Measurements from ENCODE around the gene PHF19. TPM values are rescaled to one million over a fixed set of nuclear protein-coding genes. Genes with fewer than 3 reads are reported as not detected.
A peak's percentile ranks its signal among the peaks of the same experiment; 100 is the strongest.

Gene PHF19
- total and polyA plus RNA-seq, 2 experiments from 2014 or later = 16.8 to 31.0 TPM

- Mint-ChIP-seq H3K27me3 (ENCODE audit: insufficient read depth, low read depth, poor library complexity) (peaks cover 10% of the 10 kb centered on the region), H3K4me3 (no peak overlapping the region), H3K9me3 (0 out of 3 replicates have a peak, but pooled peaks cover 4% of the 10 kb centered on the region), H3K36me3 (ENCODE audit: low read depth) (0 out of 3 replicates have a peak, but pooled peaks cover 4% of the 10 kb centered on the region), H3K4me1 (peaks cover 37% of the 10 kb centered on the region), H3K27ac (no peak overlapping the region)
- no peaks in the 10 kb centered on the region for H4K20me1 ChIP-seq (replicated peaks; ENCODE audit: insufficient read depth)
- DNase-seq (ENCODE audit: low spot score) (peak; percentile 60), ATAC-seq (peak; percentile 60)
- no peak overlapping the region for H2AFZ ChIP-seq
- peaks cover 18% of the 10 kb centered on the region for H3K4me1 ChIP-seq (ENCODE audit: insufficient read depth)
- H3K27ac ChIP-seq (ENCODE audit: low read depth) = no peak overlapping the region
- H3K79me2 ChIP-seq (replicated peaks; ENCODE audit: insufficient read depth) = no peaks in the 10 kb centered on the region
- H3K4me2 ChIP-seq = no peak overlapping the region
- H3K27me3 ChIP-seq (ENCODE audit: insufficient read depth) = no peaks in the 10 kb centered on the region
- H3F3A ChIP-seq (replicated peaks; ENCODE audit: low read depth) = no peaks in the 10 kb centered on the region
- H3K4me3 ChIP-seq = no peak overlapping the region
- H3K36me3 ChIP-seq (ENCODE audit: insufficient read depth) = no peaks in the 10 kb centered on the region
- TF ChIP-seq ZNF331 (CRISPR knock-in tag; IDR thresholded peaks at IDR 0.05; ENCODE audit: low read depth) (no peak), REST (IDR thresholded peaks at IDR 0.05; ENCODE audit: unreplicated experiment) (peak; percentile 89), STAT1 (IDR thresholded peaks at IDR 0.05; ENCODE audit: unreplicated experiment) (no peak)
- no peaks in the 10 kb centered on the region for H3K9me2 ChIP-seq (ENCODE audit: insufficient read depth)
These were observed 36.8 kb upstream of the PHF19 start for GRCh38 chr9:120913647-120914264.

DNA sequence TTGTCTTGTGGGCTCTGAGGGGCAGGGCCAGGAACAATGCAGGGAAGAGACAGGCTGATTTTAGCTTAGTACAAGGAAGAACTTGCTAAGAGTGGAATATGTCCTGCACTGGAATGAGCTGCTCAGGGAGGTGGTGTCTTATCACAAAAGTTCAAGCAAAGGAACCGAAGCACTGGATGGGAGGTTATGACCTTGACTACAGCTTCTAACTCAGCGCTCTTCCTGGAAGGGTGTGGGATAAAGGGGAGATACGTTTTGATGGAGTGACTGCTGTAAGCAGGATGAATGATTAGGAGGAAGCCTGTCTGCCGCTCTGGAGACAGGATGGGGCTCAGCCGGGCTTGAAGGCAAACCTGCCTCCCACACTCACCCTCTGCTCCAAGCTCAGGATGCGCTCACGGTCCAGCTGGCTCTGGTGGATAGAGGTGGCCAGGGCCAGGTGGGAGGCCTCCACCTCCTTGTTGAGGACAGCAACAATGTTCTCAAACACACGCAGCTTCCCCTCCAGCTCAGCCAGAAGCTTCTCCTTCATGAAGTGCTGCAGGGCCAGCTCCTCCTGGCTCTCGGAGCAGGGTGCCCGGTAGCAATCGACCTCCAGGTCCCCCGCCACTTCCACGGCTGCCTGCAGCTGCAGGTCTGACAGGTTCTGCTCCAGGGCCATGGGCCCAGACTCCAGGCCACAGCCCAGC, 36.1 kb upstream of the PHF19 start:
- H3K4me3 ChIP-seq = no peak overlapping the region
- no peak for ATAC-seq
- H3K4me2 ChIP-seq = no peak overlapping the region
- TF ChIP-seq, protein P1, sequence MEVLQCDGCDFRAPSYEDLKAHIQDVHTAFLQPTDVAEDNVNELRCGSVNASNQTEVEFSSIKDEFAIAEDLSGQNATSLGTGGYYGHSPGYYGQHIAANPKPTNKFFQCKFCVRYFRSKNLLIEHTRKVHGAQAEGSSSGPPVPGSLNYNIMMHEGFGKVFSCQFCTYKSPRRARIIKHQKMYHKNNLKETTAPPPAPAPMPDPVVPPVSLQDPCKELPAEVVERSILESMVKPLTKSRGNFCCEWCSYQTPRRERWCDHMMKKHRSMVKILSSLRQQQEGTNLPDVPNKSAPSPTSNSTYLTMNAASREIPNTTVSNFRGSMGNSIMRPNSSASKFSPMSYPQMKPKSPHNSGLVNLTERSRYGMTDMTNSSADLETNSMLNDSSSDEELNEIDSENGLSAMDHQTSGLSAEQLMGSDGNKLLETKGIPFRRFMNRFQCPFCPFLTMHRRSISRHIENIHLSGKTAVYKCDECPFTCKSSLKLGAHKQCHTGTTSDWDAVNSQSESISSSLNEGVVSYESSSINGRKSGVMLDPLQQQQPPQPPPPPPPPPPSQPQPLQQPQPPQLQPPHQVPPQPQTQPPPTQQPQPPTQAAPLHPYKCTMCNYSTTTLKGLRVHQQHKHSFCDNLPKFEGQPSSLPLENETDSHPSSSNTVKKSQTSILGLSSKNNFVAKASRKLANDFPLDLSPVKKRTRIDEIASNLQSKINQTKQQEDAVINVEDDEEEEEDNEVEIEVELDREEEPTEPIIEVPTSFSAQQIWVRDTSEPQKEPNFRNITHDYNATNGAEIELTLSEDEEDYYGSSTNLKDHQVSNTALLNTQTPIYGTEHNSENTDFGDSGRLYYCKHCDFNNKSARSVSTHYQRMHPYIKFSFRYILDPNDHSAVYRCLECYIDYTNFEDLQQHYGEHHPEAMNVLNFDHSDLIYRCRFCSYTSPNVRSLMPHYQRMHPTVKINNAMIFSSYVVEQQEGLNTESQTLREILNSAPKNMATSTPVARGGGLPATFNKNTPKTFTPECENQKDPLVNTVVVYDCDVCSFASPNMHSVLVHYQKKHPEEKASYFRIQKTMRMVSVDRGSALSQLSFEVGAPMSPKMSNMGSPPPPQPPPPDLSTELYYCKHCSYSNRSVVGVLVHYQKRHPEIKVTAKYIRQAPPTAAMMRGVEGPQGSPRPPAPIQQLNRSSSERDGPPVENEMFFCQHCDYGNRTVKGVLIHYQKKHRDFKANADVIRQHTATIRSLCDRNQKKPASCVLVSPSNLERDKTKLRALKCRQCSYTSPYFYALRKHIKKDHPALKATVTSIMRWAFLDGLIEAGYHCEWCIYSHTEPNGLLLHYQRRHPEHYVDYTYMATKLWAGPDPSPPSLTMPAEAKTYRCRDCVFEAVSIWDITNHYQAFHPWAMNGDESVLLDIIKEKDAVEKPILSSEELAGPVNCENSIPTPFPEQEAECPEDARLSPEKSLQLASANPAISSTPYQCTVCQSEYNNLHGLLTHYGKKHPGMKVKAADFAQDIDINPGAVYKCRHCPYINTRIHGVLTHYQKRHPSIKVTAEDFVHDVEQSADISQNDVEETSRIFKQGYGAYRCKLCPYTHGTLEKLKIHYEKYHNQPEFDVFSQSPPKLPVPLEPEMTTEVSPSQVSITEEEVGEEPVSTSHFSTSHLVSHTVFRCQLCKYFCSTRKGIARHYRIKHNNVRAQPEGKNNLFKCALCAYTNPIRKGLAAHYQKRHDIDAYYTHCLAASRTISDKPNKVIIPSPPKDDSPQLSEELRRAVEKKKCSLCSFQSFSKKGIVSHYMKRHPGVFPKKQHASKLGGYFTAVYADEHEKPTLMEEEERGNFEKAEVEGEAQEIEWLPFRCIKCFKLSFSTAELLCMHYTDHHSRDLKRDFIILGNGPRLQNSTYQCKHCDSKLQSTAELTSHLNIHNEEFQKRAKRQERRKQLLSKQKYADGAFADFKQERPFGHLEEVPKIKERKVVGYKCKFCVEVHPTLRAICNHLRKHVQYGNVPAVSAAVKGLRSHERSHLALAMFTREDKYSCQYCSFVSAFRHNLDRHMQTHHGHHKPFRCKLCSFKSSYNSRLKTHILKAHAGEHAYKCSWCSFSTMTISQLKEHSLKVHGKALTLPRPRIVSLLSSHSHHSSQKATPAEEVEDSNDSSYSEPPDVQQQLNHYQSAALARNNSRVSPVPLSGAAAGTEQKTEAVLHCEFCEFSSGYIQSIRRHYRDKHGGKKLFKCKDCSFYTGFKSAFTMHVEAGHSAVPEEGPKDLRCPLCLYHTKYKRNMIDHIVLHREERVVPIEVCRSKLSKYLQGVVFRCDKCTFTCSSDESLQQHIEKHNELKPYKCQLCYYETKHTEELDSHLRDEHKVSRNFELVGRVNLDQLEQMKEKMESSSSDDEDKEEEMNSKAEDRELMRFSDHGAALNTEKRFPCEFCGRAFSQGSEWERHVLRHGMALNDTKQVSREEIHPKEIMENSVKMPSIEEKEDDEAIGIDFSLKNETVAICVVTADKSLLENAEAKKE (CRISPR knock-in tag; IDR thresholded peaks at IDR 0.05) = no peak
- TF ChIP-seq STAT1 (IDR thresholded peaks at IDR 0.05; ENCODE audit: unreplicated experiment) = no peak
- TF ChIP-seq ZNF114 (CRISPR knock-in tag; IDR thresholded peaks at IDR 0.05) = no peak
- TF ChIP-seq, protein P2, sequence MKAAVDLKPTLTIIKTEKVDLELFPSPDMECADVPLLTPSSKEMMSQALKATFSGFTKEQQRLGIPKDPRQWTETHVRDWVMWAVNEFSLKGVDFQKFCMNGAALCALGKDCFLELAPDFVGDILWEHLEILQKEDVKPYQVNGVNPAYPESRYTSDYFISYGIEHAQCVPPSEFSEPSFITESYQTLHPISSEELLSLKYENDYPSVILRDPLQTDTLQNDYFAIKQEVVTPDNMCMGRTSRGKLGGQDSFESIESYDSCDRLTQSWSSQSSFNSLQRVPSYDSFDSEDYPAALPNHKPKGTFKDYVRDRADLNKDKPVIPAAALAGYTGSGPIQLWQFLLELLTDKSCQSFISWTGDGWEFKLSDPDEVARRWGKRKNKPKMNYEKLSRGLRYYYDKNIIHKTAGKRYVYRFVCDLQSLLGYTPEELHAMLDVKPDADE (IDR thresholded peaks at IDR 0.05) = no peak
- TF ChIP-seq JUNB (IDR thresholded peaks at IDR 0.05; ENCODE audit: unreplicated experiment) = no peak
- no peak for TF ChIP-seq ZNF331 (CRISPR knock-in tag; IDR thresholded peaks at IDR 0.05; ENCODE audit: low read depth)

More for the DNA sequence above, 36.1 kb upstream of the PHF19 start:
- Mint-ChIP-seq H3K27me3 (ENCODE audit: insufficient read depth, low read depth, poor library complexity) (peaks cover 10% of the 10 kb centered on the region), H3K4me1 (peaks cover 33% of the 10 kb centered on the region), H3K36me3 (ENCODE audit: low read depth) (0 out of 3 replicates have a peak, but pooled peaks cover 4% of the 10 kb centered on the region), H3K9me3 (0 out of 3 replicates have a peak, but pooled peaks cover 4% of the 10 kb centered on the region), H3K4me3 (no peak overlapping the region), H3K27ac (no peak overlapping the region)
- Histone ChIP-seq H3K27me3 (ENCODE audit: insufficient read depth) (no peaks in the 10 kb centered on the region), H4K20me1 (replicated peaks; ENCODE audit: insufficient read depth) (no peaks in the 10 kb centered on the region), H3K36me3 (ENCODE audit: insufficient read depth) (no peaks in the 10 kb centered on the region), H2AFZ (no peak overlapping the region), H3F3A (replicated peaks; ENCODE audit: low read depth) (no peaks in the 10 kb centered on the region), H3K79me2 (replicated peaks; ENCODE audit: insufficient read depth) (no peaks in the 10 kb centered on the region), H3K27ac (ENCODE audit: low read depth) (no peak overlapping the region), H3K4me1 (ENCODE audit: insufficient read depth) (peaks cover 18% of the 10 kb centered on the region), H3K9me2 (ENCODE audit: insufficient read depth) (no peaks in the 10 kb centered on the region)
- no peak for DNase-seq (ENCODE audit: low spot score)

All from GM23338 (cell line).